Cortex of kidney (tissue), 1 donor: ENCODE data around the gene TRIM9.

Source experiments
- DNase-seq: peaks from one replicate; lab custom pipeline; 2025; lab: John Stamatoyannopoulos, UW

The TRIM9 gene

DNA sequence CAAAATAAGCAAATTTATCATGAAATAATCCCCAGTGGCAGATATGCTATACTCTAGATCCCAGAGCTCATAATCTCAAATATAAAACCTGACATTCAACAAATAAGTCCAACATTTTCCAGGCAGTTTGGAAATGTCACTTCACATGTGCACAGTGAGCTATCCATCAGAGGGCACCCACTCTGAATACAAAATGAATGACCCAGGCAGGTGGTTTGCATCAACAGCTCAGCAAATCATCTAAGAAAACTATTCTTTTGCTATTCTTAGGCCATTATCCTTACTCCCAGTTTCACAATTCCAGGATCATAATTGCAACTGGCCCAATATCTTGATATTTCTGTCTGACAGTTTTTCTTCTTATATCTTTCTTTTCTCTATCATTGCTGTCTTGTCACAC, 38.5 kb downstream of the TRIM9 start:
- no peak for DNase-seq

DNA sequence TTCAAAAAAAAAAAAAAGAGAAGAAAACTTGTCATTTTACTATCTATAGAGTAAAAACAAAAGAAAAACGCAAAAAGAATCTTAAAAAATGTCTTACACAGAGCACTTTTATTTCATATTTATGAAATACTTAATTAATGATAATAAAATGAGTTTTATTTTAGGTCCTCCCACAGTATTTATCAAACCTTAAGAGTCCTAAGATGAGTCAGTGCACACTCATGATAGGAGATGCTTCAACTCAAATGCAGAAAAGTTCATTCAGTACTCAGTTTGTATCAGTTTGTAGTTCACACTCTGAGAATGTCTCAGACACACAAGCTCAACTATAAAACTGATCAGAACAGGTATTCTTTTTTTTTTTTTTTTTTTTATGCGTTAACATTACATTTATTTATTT, 41.7 kb downstream of the TRIM9 start:
- no peak for DNase-seq

DNA sequence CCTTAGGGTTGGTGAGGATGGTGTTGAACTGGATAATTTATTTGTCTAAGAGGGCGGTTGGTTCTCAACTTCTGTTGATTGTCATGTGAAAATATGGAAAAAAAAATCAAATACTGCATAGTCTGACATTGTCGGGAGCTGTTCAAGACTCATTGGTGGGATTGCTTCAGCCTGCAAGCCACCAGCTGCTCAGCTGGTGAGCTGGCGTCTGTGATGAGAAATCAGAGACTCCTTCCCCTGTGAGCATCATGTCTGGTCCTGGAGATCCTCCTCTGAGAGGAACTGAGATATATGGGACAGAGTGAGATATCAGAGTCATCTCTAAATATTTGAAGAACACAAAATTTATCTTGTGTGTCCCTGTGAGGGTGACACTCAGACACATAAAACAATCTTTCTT, 49.9 kb downstream of the TRIM9 start:
- DNase-seq = no peak

DNA sequence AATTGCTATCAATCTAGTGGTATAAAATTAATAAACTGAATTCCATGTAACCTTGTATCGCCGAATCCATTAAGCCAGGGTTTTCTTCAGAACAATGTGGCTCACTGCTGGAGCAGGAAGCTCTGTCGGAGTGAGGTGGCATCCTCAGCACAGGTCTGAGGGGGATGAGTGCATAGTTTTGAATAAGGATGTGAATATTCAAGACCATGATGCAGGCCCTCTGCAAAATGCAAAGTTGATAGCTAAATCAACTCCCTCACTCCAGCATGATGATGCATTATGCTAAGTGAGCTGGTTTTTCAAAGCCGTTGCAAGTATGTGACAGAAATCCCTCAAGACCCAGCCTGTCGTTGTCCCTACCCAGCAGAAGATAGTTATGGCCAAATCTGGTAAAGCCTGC, 53.0 kb downstream of the TRIM9 start:
- DNase-seq = no peak

DNA sequence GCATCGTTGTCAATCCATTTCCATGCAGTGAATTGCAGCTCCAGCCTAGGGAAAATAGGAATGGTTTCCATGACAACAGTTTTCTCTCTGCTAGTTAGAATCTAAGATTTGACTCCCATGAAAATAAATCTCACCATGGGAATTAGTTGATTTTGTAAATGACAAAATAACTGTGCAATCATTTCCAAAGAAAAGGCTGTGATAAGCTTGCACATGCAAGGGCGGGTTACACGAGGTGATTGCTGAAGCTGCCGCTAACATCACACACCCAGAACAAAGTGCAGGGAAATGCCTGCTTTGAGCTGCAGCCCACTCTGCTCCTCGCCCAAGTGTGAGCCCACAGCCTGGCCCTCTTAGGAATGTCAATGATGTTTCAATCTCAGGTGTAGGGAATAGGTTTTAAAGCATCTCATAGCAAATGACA, 53.8 kb downstream of the TRIM9 start:
- DNase-seq = no peak

DNA sequence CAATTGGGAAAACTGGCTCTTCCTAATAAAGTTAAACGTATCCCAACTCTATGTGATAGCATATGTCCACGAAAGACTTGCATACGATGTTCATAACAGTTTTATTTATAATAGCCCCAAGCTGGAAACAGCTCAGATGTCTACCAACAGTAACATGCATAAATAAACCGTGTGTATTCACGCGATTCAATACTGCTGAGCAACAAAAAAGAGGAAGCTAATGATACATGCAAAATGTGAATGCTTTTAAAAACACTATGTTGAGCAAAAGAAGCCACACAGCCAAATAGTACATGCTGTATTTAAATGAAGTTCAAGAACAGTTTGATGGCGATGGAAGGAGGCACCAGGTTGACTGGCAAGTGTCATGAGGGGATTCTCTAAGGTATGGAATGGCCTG, 55.7 kb downstream of the TRIM9 start:
- no peak for DNase-seq

DNA sequence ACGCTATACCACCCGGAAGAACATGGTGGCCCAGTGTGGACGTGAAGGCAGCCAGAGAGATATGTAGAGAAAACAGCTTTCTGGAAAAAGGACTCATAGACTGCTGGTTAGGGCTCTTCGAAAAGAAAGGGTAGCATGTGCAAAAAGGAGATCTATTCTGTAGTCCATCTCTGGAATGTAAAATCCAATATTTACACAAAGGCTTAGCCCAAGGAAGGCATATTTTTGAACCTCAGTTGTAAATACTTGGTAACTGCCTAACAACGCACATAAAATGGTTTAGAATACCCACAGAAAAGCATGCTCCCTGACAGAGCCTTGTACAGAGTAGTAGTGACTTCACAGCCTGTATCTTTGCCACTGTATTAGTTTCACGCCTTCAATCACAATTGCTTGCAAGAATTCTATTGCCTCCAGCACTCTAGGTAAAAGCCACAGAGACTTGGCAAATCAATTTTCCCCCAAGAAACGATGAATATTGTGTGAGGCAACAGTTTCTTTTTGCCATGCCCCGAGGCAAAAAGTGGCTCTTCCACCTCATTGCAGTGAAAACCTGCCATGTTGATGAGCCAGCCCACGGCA, 59.2 kb downstream of the TRIM9 start:
- no peak for DNase-seq

DNA sequence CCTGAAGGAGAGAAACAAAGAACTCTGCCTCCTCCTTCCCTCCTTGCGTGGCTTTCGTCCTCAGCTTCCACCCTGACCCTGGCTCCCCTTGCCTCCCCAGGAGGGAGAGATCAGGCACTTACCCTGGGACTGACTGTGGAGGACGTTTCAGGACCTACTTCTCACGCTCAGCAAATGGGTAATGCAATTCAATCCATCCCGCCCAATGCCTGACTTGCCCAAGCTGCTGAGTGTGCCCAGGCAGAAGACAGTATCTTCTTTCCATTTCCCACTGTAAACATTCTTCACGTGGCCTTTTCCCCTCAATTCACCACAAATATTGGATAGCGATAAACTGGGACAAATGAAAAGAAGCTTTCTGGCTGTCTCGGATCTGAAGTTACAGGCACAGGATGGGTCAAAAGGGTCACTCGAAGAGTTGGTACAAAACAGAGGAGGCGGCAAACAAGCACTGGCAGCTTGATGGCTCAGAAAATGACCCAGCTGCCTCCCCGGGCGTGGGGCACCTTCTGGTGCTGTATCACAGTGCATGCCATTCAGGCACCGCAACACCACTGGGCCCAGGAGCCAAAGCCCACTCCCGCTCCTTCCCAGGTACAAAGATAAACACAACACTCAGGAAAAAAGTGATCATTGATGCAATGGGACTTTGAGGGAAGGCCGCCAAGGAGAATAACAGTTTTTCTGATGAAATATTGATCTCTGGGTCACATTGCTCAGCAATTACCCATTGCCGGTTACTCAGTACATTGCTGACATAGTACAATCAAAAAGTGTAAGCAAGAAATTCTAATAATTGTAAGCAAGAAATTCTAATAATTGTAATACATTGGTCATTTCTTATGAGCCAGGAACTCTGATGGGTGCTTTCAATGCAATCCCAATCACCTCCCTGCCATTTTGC, 65.8 kb downstream of the TRIM9 start:
- no peak for DNase-seq

DNA sequence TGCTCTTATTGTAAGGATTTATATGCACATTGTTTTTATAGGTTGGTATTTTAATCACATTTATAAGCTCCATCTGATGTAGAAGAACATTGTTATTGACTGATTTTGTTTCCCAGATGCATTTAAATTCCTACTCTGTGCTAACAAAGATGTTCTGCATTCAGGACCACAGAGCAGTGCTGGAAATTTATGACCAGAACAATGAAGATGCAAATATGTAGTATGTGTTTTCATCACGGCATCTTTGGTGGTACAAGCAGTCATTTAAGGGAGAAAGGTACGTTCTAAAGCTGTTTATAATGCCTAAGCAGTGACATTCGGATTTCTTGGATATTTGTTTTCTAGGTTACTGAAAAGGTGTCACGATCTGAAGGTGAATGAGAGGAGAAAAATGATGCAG, 66.5 kb downstream of the TRIM9 start:
- no peak for DNase-seq

DNA sequence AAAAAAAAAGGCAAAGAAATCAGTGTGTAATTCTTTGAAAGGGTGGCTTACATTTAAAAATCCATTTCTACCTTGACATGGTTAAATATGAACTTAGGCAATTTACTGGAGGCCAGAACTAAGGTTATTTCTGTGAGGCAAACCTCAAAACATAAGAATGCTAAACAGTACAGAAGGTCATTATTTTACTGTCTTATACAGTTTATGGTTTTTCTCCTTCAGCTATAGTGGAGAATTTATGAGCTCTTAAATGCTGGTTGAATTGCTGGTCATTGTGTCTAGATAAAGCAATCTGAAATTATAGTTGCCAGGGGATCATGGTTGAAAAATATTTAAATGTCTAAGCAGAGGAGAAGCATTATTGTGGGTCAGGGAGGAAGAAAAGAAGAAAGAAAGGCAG, 70.5 kb downstream of the TRIM9 start:
- no peak for DNase-seq

DNA sequence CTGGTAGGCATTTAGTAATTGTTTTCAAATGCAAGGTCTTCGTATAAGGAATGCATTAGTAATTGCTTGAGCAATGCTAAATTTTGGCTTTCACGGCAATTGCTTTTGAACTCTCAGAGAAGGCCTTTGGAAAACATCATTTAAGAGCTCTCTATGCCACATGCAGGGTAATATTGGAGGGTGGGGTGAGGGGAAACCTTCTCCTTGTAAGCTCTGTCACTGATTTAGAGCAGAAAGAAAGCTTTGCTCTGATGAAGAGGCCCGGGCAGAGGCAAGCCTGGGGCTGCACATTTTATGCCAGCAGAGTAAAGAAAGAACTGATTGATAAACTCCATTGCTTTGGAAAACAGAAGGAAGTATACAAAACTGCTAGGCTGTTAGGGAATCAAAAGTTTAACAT, 70.9 kb downstream of the TRIM9 start:
- DNase-seq = no peak

DNA sequence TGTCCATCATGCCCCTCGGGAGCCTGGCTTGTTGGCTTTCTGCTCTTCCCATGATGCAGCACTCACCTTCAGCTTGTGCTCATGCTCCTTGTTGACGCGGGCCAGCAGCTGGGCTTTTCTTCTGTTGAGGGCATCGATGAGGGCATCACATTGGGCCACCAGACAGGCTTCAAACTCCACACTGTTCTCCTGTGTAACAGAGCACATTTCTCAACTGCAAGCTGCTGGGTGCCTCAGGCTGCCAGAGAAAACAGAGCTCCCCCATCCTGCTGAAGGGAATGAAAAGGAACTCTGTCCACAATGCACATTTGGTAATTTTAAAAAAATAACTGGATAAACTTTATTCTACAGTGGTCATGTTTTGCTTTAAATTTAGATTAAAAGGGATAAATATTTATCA, 72.1 kb downstream of the TRIM9 start:
- DNase-seq = no peak

DNA sequence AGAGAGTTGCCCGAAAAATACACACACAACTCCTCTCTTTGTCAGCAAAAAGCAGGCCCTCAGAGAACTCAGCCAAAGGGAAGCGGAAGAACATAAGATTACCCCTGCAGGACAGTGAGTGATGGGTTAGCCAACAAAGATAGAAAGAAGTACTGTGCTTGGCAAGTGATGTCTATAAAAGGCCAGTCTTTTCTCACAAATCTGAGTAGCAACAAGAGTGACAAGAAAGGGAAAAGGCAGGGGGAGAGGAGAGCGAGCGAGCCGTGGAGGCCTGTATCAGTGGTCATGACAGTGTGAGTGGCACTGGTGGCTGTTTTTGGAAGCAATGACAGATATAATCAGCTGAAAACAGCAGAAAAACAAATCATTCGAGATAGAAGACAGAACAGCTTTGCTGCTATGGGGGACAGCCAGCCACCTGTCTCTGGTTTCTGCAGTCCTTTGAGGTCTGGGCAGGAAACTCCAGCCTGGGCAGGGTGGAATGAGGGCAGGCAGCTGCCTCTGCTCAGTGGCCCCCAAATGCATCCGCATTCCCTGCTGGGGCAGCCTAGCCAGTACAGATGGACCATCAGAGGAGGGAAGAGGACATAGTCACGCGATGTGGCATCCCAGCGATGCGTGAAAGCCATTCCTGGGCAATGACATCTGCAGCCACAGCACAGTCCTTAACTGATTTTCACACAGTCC, 74.7 kb downstream of the TRIM9 start:
- no peak for DNase-seq

DNA sequence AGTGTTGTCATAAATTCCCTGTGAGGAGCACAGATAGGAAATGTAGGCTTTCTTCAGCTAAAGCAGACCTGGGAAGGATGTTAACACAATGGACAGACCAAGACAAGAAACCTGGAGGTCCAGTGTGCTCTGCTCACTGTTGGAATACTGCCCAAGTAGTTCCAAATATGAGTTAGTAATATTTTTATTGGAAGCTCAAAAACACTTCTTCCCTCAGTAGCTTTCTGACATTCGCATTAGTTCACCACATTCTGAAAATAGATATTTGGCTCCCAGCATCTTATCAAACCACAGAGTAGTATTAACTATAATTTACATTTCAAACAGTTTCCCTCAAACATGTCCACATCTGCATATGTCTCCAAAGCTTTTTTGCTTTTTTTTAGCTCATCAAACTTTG, 75.8 kb downstream of the TRIM9 start:
- DNase-seq = no peak

DNA sequence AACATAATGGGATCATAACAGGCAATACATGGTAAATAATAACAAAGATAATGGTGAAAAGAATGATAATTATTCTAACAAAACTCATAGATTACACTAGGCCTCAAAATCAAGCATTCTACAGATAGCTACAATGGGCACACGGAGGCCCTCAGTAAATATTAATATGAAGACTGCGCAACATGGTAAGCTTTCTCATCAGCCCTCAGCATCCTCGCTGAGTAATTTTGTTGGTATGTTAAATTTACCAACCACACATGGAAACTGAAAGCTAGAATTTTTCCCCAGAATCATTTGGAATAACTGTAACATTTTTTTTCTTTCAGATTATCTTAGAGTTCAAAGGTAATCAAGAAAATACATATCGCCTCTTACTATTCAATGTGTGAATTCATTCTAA, 76.4 kb downstream of the TRIM9 start:
- no peak for DNase-seq

DNA sequence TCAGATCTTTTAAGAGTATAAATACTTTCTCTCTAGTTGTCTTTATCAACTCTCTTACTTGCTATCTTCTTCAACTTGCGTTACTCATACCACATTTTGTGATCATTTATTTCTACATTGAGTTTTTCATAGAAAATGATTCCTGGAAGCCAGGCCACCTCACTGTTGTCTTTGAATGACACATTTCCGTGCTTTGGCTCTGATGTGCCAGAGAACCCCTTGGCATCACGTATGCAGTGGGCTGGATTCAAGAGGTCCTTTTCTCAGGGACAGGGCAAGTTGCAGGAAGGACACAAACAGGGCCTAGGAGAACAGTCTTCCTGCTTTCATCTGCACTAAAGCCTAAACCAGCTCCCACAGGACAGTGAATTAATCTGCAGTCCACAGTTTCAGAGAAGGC, 80.3 kb downstream of the TRIM9 start:
- DNase-seq = no peak

DNA sequence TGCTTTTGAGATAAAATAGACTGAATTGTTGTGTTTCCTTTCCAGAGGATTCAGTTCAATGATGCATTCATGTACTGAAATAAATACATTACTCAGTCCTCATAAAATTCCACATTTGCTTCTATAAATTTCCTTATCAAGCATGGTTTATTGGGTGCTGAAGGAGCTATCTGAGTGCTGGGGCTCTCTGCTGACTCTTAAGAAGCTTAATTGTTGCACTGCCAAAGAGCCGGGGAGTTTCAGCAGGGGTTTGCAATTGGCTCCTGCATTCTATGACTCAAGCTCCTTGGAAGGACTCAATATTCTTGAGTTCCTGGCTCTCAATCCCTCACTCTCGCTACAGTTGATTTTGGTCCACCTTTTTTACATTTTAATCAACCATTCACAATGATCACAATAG, 80.8 kb downstream of the TRIM9 start:
- no peak for DNase-seq

DNA sequence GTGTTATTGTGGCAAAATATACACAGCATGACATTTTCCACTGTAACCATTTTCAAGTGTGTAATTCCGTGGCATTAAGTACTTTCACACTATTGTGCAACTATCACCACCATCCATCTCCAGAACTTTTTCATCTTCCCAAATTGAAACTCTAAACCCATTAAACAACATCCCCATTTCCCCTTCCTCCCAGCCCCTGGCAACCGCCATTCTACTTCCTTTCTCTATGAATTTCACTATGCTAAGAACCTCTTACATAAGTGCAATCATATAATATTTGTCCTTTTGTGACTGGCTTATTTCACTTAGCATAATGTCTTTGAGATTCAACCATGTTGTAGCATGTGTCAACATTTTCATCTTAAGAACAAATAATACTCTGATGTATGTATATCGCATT, 82.8 kb downstream of the TRIM9 start:
- DNase-seq = no peak

DNA sequence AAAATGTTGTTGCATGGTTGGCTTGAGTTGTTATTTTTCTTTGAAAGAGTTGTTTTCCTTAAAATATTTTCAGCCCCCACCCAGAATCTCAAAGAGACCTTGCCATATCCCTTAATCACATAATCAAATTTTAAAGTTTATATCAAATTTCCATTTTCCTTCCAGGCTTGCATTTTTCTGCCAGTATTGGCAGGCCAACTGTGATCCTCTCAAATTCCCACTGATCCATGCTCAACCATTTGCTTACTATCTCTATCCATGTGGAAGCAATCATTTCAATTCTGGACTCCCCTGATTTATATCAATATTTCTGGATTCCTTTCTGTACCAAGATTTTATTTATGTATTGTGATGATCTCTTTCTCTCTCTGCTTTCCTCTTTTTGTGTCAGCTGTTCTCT, 86.5 kb downstream of the TRIM9 start:
- DNase-seq = no peak

DNA sequence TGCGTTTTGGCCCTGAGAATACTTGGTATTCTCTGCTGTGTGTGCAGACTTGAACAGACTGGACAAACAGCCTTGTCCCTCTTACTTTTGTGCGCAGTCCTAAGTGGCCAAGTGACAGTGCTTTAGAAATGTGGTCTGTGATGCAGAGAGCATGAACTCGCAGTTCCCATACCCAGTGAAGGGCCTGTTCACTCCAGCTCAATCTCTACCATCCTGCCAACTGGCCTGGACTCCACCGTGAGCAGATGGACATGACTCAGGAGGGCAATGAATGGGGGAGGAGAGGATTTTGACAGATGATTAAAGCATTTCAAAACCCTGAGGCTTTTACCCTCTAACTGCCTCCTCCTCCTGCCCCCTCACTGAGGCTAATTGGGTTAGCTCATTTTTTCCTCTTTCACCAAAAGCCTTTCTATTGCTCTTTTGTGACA, 88.1 kb downstream of the TRIM9 start:
- no peak for DNase-seq

DNA sequence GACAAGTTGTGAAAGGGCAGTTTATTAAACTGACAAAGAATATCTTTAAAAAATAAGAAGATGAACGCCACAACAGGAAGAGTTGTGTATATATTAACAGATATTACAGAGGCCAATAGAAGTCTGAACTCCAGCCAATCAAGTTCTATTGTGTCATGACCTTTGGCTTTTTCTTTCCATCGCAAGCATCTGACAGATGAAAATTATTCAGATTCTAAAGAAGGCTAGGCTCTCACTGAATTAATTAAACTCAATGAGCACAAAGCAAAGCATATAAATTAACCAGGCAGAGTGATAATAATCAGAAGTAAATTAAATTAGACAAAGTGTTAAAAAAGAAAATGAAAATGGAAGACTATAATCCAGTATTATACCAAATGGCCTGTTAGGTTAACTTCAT, 88.6 kb downstream of the TRIM9 start:
- no peak for DNase-seq

DNA sequence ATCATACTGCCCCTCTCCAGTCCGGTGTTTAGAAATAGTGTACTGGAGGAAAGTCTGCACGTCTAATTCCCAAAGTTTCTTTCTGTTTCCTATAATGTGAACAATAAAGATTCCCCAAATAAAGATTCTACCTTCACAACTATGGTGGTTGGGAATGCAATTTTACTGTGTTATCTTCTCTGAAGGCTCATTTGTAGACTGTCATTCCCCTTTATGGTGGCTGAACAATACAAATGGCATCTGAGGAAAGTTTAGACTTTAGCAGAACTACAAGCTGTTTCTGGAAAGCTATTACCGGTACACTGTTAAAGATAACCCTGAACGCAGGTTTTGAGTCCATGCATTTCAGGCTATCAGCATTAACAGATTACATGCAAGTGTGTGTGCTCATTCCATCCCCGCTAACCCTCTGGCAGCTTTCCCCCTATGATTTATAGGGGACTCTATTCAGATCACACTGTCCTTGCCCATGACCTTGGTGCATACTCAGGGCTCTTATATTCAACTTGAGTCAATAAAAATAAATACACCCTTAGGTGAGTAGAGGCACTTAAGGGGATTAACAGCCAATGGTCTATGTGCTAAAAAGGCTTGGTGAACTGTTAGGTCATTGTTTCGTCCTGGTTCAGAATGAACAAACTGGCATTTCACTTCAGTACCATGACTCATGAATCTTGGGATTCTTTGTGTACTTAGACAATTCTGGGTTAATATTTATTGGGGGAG, 89.9 kb downstream of the TRIM9 start:
- no peak for DNase-seq
